ENCODE data around the gene PABPN1.

DNA sequence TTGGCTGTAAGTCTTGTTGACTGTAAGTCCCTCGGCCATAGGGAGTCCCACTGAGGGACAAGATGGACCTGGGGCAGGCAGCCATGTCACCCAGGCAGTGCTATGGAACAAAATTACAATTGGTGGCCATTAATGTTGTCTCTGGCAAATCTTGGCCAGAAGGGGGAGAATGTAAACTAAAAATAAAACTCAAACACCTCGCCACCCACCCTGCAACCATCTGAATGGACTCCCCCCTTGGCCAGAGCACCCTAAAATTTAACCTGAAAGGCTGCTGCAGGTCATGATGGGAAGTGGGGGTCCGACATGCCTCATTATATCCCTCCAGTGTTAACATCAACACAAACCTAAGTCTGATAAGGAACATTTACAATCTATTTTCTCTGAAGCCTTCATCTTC, 23.2 kb downstream of the PABPN1 start:
- TF ChIP-seq KLF6 (CRISPR knock-in tag; IDR thresholded peaks at IDR 0.05) (no peak), KAT7 (CRISPR knock-in tag; IDR thresholded peaks at IDR 0.05; ENCODE audit: borderline replicate concordance) (no peak), NFE2 (CRISPR knock-in tag; IDR thresholded peaks at IDR 0.05) (no peak), RELA (CRISPR knock-in tag; IDR thresholded peaks at IDR 0.05) (no peak), BRD4 (CRISPR knock-in tag; IDR thresholded peaks at IDR 0.05) (no peak), ZNF101 (CRISPR knock-in tag; IDR thresholded peaks at IDR 0.05; ENCODE audit: borderline replicate concordance, low read depth) (no peak), SMC3 (IDR thresholded peaks at IDR 0.05; ENCODE audit: low read length) (no peak), POLR2AphosphoS5 (IDR thresholded peaks at IDR 0.05; ENCODE audit: low read depth, low read length) (no peak)
- TF ChIP-seq, protein P1, sequence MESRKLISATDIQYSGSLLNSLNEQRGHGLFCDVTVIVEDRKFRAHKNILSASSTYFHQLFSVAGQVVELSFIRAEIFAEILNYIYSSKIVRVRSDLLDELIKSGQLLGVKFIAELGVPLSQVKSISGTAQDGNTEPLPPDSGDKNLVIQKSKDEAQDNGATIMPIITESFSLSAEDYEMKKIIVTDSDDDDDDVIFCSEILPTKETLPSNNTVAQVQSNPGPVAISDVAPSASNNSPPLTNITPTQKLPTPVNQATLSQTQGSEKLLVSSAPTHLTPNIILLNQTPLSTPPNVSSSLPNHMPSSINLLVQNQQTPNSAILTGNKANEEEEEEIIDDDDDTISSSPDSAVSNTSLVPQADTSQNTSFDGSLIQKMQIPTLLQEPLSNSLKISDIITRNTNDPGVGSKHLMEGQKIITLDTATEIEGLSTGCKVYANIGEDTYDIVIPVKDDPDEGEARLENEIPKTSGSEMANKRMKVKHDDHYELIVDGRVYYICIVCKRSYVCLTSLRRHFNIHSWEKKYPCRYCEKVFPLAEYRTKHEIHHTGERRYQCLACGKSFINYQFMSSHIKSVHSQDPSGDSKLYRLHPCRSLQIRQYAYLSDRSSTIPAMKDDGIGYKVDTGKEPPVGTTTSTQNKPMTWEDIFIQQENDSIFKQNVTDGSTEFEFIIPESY (CRISPR knock-in tag; IDR thresholded peaks at IDR 0.05) = no peak
- TF ChIP-seq, protein P2, sequence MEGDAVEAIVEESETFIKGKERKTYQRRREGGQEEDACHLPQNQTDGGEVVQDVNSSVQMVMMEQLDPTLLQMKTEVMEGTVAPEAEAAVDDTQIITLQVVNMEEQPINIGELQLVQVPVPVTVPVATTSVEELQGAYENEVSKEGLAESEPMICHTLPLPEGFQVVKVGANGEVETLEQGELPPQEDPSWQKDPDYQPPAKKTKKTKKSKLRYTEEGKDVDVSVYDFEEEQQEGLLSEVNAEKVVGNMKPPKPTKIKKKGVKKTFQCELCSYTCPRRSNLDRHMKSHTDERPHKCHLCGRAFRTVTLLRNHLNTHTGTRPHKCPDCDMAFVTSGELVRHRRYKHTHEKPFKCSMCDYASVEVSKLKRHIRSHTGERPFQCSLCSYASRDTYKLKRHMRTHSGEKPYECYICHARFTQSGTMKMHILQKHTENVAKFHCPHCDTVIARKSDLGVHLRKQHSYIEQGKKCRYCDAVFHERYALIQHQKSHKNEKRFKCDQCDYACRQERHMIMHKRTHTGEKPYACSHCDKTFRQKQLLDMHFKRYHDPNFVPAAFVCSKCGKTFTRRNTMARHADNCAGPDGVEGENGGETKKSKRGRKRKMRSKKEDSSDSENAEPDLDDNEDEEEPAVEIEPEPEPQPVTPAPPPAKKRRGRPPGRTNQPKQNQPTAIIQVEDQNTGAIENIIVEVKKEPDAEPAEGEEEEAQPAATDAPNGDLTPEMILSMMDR (CRISPR knock-in tag; IDR thresholded peaks at IDR 0.05) = peak; percentile 24; the same call in 1 of the 2 replicates
- TF ChIP-seq, protein P3, sequence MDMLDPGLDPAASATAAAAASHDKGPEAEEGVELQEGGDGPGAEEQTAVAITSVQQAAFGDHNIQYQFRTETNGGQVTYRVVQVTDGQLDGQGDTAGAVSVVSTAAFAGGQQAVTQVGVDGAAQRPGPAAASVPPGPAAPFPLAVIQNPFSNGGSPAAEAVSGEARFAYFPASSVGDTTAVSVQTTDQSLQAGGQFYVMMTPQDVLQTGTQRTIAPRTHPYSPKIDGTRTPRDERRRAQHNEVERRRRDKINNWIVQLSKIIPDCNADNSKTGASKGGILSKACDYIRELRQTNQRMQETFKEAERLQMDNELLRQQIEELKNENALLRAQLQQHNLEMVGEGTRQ (IDR thresholded peaks at IDR 0.05; ENCODE audit: low read depth, low read length) = no peak
- TF ChIP-seq, protein P3 (CRISPR knock-in tag; IDR thresholded peaks at IDR 0.05; ENCODE audit: borderline replicate concordance) = no peak
- TF ChIP-seq, protein P4, sequence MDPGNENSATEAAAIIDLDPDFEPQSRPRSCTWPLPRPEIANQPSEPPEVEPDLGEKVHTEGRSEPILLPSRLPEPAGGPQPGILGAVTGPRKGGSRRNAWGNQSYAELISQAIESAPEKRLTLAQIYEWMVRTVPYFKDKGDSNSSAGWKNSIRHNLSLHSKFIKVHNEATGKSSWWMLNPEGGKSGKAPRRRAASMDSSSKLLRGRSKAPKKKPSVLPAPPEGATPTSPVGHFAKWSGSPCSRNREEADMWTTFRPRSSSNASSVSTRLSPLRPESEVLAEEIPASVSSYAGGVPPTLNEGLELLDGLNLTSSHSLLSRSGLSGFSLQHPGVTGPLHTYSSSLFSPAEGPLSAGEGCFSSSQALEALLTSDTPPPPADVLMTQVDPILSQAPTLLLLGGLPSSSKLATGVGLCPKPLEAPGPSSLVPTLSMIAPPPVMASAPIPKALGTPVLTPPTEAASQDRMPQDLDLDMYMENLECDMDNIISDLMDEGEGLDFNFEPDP (CRISPR knock-in tag; conservative IDR thresholded peaks at IDR 0.05) = no peak
- TF ChIP-seq, protein P5, sequence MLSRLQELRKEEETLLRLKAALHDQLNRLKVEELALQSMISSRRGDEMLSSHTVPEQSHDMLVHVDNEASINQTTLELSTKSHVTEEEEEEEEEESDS (CRISPR knock-in tag; IDR thresholded peaks at IDR 0.05; ENCODE audit: borderline replicate concordance) = no peak
